Neutrophil (primary cell): ENCODE results near the gene CAMK1D.

Experiments
- H3K27ac ChIP-seq: fragments of 200-600 bp; sonication (generic); 2 replicates; pipeline ENCODE4 v1.5.1; 2016; ENCODE audit warnings: mild to moderate bottlenecking, moderate library complexity
- H3K27me3 ChIP-seq: fragments of 200-600 bp; sonication (generic); 2 replicates; pipeline ENCODE4 v1.6.0; 2016; ENCODE audit warnings: mild to moderate bottlenecking
- H3K36me3 ChIP-seq: fragments of 200-600 bp; sonication (generic); 2 replicates; pipeline ENCODE4 v1.5.1; 2017
- H3K4me1 ChIP-seq, 2 experiments: fragments of 200-600 bp in 1 of 2; sonication (generic) in 1 of 2; 1 replicate in 1 of 2; 2 replicates in 1 of 2; pipeline versions ENCODE4 v1.5.1 to v1.6.1; 2013 to 2016; ENCODE audit warnings: low read depth in 1 of 2, low read length in 1 of 2, mild to moderate bottlenecking in 1 of 2, moderate library complexity in 1 of 2; ENCODE audit not compliant: control insufficient read depth in 1 of 2, insufficient read depth in 1 of 2
- H3K4me3 ChIP-seq, 2 experiments: fragments of 200-600 bp in 1 of 2; sonication (generic) in 1 of 2; 1 replicate in 1 of 2; 2 replicates in 1 of 2; pipeline ENCODE4 v1.5.1; 2013 to 2016; ENCODE audit warnings: low read depth in 1 of 2, low read length in 1 of 2, mild to moderate bottlenecking in 1 of 2, moderate library complexity in 1 of 2
- H3K9me3 ChIP-seq: fragments of 200-600 bp; sonication (generic); 2 replicates; pipeline ENCODE4 v1.5.1; 2016
- TF ChIP-seq, protein P1 (sequence below): fragments of 200-600 bp; sonication (generic); IDR thresholded peaks from 2 replicates; pipeline ENCODE4 v1.5.1; 2016; ENCODE audit warnings: antibody characterized with exemption

The CAMK1D gene

DNA sequence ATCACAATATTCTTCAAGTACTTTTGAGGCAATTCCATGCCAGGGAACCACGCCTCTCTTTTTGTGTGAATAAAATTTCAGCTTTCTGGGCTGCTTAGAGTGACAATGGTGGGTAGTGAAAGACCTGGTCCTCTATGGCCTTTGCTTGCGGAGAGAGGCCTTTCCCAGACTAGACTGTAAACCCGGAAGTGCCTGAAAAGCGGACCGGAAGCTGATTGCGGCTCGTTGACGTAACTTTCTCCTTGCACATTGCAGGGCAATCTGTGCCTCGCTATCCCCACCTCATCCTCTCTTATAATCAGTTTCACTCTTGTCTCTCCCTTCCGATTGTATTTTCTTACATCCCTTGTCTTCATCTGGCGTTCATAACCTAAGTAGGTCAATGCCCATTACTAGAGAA, 310.4 kb downstream of the CAMK1D start:
- H3K9me3 ChIP-seq: no peaks in the 10 kb centered on the region
- no peaks in the 10 kb centered on the region for H3K4me1 ChIP-seq
- no peak overlapping the region for H3K27ac ChIP-seq
- H3K4me3 ChIP-seq: no peak overlapping the region
- TF ChIP-seq, protein P1, sequence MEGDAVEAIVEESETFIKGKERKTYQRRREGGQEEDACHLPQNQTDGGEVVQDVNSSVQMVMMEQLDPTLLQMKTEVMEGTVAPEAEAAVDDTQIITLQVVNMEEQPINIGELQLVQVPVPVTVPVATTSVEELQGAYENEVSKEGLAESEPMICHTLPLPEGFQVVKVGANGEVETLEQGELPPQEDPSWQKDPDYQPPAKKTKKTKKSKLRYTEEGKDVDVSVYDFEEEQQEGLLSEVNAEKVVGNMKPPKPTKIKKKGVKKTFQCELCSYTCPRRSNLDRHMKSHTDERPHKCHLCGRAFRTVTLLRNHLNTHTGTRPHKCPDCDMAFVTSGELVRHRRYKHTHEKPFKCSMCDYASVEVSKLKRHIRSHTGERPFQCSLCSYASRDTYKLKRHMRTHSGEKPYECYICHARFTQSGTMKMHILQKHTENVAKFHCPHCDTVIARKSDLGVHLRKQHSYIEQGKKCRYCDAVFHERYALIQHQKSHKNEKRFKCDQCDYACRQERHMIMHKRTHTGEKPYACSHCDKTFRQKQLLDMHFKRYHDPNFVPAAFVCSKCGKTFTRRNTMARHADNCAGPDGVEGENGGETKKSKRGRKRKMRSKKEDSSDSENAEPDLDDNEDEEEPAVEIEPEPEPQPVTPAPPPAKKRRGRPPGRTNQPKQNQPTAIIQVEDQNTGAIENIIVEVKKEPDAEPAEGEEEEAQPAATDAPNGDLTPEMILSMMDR: no peak
- H3K27me3 ChIP-seq: no peaks in the 10 kb centered on the region
- no peaks in the 10 kb centered on the region for H3K36me3 ChIP-seq

DNA sequence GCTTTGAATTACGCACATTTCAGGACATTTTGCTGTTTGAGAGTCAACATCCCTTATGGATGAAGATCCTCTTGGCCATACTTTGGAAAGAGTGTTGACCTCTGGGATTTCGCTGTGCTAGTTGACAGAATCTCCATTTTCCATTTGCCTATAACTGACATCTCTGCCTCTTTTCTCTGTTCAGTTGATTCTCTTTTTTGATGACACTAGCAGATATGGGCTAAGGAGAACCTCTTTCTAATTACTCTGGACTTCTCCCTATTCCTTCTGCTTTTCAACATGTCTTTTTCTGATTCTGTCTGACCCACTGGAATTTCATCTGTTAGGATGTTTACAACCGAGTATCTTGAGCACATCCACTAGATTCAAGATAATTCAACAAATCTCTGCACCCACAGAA, 311.5 kb downstream of the CAMK1D start:
- H3K4me3 ChIP-seq: no peak overlapping the region
- H3K4me1 ChIP-seq: no peaks in the 10 kb centered on the region
- H3K27me3 ChIP-seq: no peaks in the 10 kb centered on the region
- TF ChIP-seq, protein P1: no peak
- H3K9me3 ChIP-seq: no peaks in the 10 kb centered on the region
- no peaks in the 10 kb centered on the region for H3K36me3 ChIP-seq
- no peak overlapping the region for H3K27ac ChIP-seq

DNA sequence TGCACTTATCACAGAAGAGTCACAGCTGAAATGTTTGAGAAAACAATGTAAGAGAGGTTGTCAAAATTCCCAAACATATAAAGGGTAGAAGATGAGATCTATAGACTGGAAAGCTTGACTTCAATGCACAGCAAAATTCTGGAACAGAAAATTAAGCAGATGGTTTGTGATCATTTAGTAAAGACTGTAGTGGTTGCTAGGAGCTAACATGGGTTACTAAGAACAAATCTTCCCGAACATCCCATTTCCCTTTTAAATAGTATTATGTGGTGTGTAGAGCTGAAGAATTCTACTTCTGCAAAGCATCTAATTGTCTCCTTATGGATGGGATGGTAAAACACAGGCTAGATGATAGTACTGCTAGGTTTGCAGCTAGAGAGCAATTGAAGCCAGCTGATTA, 312.3 kb downstream of the CAMK1D start:
- Histone ChIP-seq H3K9me3 (no peaks in the 10 kb centered on the region), H3K27ac (no peak overlapping the region), H3K4me3 (no peak overlapping the region), H3K36me3 (no peaks in the 10 kb centered on the region), H3K4me1 (no peaks in the 10 kb centered on the region), H3K27me3 (no peaks in the 10 kb centered on the region)
- TF ChIP-seq, protein P1: no peak

DNA sequence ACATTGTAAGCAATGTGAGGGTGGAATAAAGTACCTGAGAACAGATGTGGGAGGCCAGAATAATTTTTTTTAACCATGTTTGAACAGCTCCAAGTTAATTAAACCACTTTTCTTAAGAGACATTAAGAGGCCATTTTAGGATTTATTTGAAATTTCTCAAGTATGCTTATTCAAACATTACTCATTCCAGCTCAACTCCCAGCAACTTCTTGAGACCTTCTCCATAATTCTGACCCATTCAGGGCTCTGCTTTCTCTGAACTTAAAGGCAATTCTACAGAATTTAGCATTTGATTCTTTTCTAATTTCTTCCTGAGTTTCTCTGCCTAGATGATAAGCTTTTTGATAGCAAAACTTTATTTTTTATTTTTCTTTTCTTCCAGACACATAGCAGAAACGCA, 314.5 kb downstream of the CAMK1D start:
- no peak overlapping the region for H3K4me3 ChIP-seq
- no peaks in the 10 kb centered on the region for H3K36me3 ChIP-seq
- H3K9me3 ChIP-seq: no peaks in the 10 kb centered on the region
- H3K27me3 ChIP-seq: no peaks in the 10 kb centered on the region
- no peak overlapping the region for H3K27ac ChIP-seq
- no peaks in the 10 kb centered on the region for H3K4me1 ChIP-seq
- TF ChIP-seq, protein P1: no peak

DNA sequence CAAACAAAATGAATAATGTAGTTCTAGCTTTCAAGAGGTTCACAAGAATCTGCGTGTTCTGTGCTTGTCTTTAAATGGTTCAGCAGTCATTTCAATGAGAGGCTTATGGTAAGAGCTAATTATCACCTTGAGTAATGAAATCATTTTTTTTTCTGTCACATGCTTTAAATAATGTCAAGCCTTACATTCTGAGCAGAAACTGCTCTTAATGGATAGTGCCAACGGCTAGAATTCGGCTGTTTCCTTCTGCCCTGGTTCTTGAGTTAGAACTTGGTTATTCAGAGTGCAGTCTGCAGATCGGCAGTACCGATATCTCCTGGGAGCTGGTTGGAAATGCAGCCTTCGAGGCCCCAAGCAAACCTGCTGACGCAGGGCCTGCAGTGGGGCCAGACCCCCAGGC, 316.2 kb downstream of the CAMK1D start:
- no peaks in the 10 kb centered on the region for H3K27me3 ChIP-seq
- no peak overlapping the region for H3K4me3 ChIP-seq
- no peaks in the 10 kb centered on the region for H3K9me3 ChIP-seq
- no peaks in the 10 kb centered on the region for H3K36me3 ChIP-seq
- no peaks in the 10 kb centered on the region for H3K4me1 ChIP-seq
- H3K27ac ChIP-seq: no peak overlapping the region
- TF ChIP-seq, protein P1: no peak

DNA sequence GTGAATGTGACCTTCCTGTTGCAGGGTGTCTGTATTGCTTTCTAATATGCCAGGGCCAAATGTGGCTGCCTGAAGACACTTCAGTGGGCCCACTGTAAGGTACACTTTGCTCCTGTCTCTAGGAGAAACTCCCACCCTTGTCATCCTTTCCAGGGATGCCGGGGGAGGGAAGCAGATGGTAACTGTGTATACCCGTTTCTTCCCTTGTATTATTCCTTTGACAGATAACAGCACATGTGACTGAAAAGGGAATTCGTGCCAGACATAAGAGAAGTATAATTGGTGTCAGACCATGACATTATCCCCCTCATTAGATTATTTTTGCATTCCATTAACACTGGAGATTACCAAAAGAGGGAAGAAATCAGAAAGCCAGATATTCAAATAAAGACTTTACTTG, 317.7 kb downstream of the CAMK1D start:
- no peak overlapping the region for H3K4me3 ChIP-seq
- H3K27ac ChIP-seq: no peak overlapping the region
- no peaks in the 10 kb centered on the region for H3K4me1 ChIP-seq
- H3K36me3 ChIP-seq: no peaks in the 10 kb centered on the region
- H3K27me3 ChIP-seq: no peaks in the 10 kb centered on the region
- H3K9me3 ChIP-seq: no peaks in the 10 kb centered on the region
- TF ChIP-seq, protein P1: no peak
